Skeletal muscle satellite cell (primary cell): ENCODE measurements around the gene TRERF1.

Experiments
- H3K27me3 ChIP-seq: 2 replicates; pipeline ENCODE4 v1.7.0; 2013; ENCODE audit warnings: low read length; ENCODE audit not compliant: control insufficient read depth, insufficient read depth
- H3K36me3 ChIP-seq: 2 replicates; pipeline ENCODE4 v1.7.0; 2013; ENCODE audit warnings: mild to moderate bottlenecking, control low read depth, low read length; ENCODE audit not compliant: insufficient read depth
- H3K4me1 ChIP-seq: 2 replicates; pipeline ENCODE4 v1.7.0; 2013; ENCODE audit warnings: low read length; ENCODE audit not compliant: control insufficient read depth, insufficient read depth
- H3K4me2 ChIP-seq: 2 replicates; pipeline ENCODE4 v1.7.0; 2013; ENCODE audit warnings: mild to moderate bottlenecking, low read length
- H3K4me3 ChIP-seq: 2 replicates; pipeline ENCODE4 v1.7.0; 2013; ENCODE audit warnings: low read length
- H3K9ac ChIP-seq: 2 replicates; pipeline ENCODE4 v1.7.0; 2013; ENCODE audit warnings: mild to moderate bottlenecking, low read depth, low read length, moderate library complexity
- H3K9me3 ChIP-seq: replicated peaks from 2 replicates; pipeline ENCODE4 v1.7.0; 2013; ENCODE audit warnings: mild to moderate bottlenecking, control low read depth, low read length

TRERF1 gene

GRCh38 chr6:42418724-42419123 is 33.0 kb downstream of the TRERF1 start:
- Histone ChIP-seq H3K4me3 (no peak overlapping the region), H3K4me1 (no peaks in the 10 kb centered on the region), H3K9me3 (no peaks in the 10 kb centered on the region), H3K4me2 (no peak overlapping the region), H3K36me3 (no peaks in the 10 kb centered on the region), H3K27me3 (no peaks in the 10 kb centered on the region), H3K9ac (no peak overlapping the region)

- Histone ChIP-seq H3K4me3 (no peak overlapping the region), H3K9me3 (no peaks in the 10 kb centered on the region), H3K4me2 (no peak overlapping the region), H3K9ac (no peak overlapping the region), H3K27me3 (no peaks in the 10 kb centered on the region), H3K4me1 (no peaks in the 10 kb centered on the region), H3K36me3 (no peaks in the 10 kb centered on the region)
Measured at GRCh38 chr6:42417641-42418112, 34.0 kb downstream of the TRERF1 start.

- no peak overlapping the region for H3K4me2 ChIP-seq
- no peak overlapping the region for H3K4me3 ChIP-seq
- no peak overlapping the region for H3K9ac ChIP-seq
- H3K9me3 ChIP-seq = no peaks in the 10 kb centered on the region
- no peaks in the 10 kb centered on the region for H3K36me3 ChIP-seq
- H3K27me3 ChIP-seq = no peaks in the 10 kb centered on the region
- H3K4me1 ChIP-seq = peaks cover 13% of the 10 kb centered on the region
Measured at GRCh38 chr6:42411406-42411805, 40.3 kb downstream of the TRERF1 start.

- Histone ChIP-seq H3K9me3 (no peaks in the 10 kb centered on the region), H3K36me3 (no peaks in the 10 kb centered on the region), H3K27me3 (no peaks in the 10 kb centered on the region), H3K4me1 (peaks cover 13% of the 10 kb centered on the region), H3K4me3 (no peak overlapping the region), H3K9ac (no peak overlapping the region), H3K4me2 (no peak overlapping the region)
Measured at GRCh38 chr6:42410861-42411260, 40.9 kb downstream of the TRERF1 start.

GRCh38 chr6:42409581-42409980 is 42.1 kb downstream of the TRERF1 start:
- no peaks in the 10 kb centered on the region for H3K9me3 ChIP-seq
- no peaks in the 10 kb centered on the region for H3K36me3 ChIP-seq
- no peak overlapping the region for H3K4me3 ChIP-seq
- H3K27me3 ChIP-seq = no peaks in the 10 kb centered on the region
- H3K4me1 ChIP-seq = peaks cover 18% of the 10 kb centered on the region
- H3K4me2 ChIP-seq = no peak overlapping the region
- H3K9ac ChIP-seq = no peak overlapping the region

GRCh38 chr6:42407379-42407778 is 44.3 kb downstream of the TRERF1 start:
- Histone ChIP-seq H3K4me1 (peaks cover 30% of the 10 kb centered on the region), H3K9me3 (no peaks in the 10 kb centered on the region), H3K27me3 (no peaks in the 10 kb centered on the region), H3K36me3 (no peaks in the 10 kb centered on the region), H3K9ac (no peak overlapping the region), H3K4me3 (peak overlapping the region; percentile 7), H3K4me2 (peak overlapping the region; percentile 49)

GRCh38 chr6:42406306-42407280 is 45.1 kb downstream of the TRERF1 start:
- Histone ChIP-seq H3K4me3 (peak overlapping the region; percentile 7), H3K27me3 (no peaks in the 10 kb centered on the region), H3K9ac (no peak overlapping the region), H3K4me1 (peaks cover 30% of the 10 kb centered on the region), H3K36me3 (no peaks in the 10 kb centered on the region), H3K9me3 (no peaks in the 10 kb centered on the region), H3K4me2 (peak overlapping the region; percentile 49)

GRCh38 chr6:42405021-42405420 is 46.7 kb downstream of the TRERF1 start:
- no peaks in the 10 kb centered on the region for H3K36me3 ChIP-seq
- H3K4me1 ChIP-seq = peaks cover 30% of the 10 kb centered on the region
- peak overlapping the region; percentile 0 for H3K9ac ChIP-seq
- H3K4me3 ChIP-seq = no peak overlapping the region
- H3K4me2 ChIP-seq = no peak overlapping the region
- no peaks in the 10 kb centered on the region for H3K27me3 ChIP-seq
- no peaks in the 10 kb centered on the region for H3K9me3 ChIP-seq

- Histone ChIP-seq H3K9me3 (no peaks in the 10 kb centered on the region), H3K4me2 (no peak overlapping the region), H3K4me1 (peaks cover 30% of the 10 kb centered on the region), H3K36me3 (no peaks in the 10 kb centered on the region), H3K9ac (peak overlapping the region; percentile 0), H3K4me3 (no peak overlapping the region), H3K27me3 (no peaks in the 10 kb centered on the region)
Measured at GRCh38 chr6:42404484-42404883, 47.2 kb downstream of the TRERF1 start.

- Histone ChIP-seq H3K9ac (no peak overlapping the region), H3K36me3 (no peaks in the 10 kb centered on the region), H3K9me3 (no peaks in the 10 kb centered on the region), H3K4me3 (no peak overlapping the region), H3K27me3 (no peaks in the 10 kb centered on the region), H3K4me1 (peaks cover 30% of the 10 kb centered on the region), H3K4me2 (no peak overlapping the region)
Measured at GRCh38 chr6:42403831-42404230, 47.9 kb downstream of the TRERF1 start.

GRCh38 chr6:42403421-42403820 is 48.3 kb downstream of the TRERF1 start:
- Histone ChIP-seq H3K4me3 (no peak overlapping the region), H3K36me3 (no peaks in the 10 kb centered on the region), H3K9me3 (no peaks in the 10 kb centered on the region), H3K9ac (no peak overlapping the region), H3K4me1 (peaks cover 30% of the 10 kb centered on the region), H3K27me3 (no peaks in the 10 kb centered on the region), H3K4me2 (no peak overlapping the region)

- H3K9me3 ChIP-seq = no peaks in the 10 kb centered on the region
- peaks cover 25% of the 10 kb centered on the region for H3K4me1 ChIP-seq
Measured at GRCh38 chr6:42402184-42402583, 49.5 kb downstream of the TRERF1 start.

More at GRCh38 chr6:42402184-42402583, 49.5 kb downstream of the TRERF1 start:
- Histone ChIP-seq H3K27me3 (no peaks in the 10 kb centered on the region), H3K36me3 (no peaks in the 10 kb centered on the region), H3K4me2 (no peak overlapping the region), H3K4me3 (no peak overlapping the region), H3K9ac (no peak overlapping the region)
